Tibial nerve (tissue), 4 donors: ENCODE data around the gene NOTCH4. TPM values are rescaled to one million over a fixed set of nuclear protein-coding genes. Genes with fewer than 3 reads are reported as not detected.

ENCODE experiments used
- DNase-seq, 2 donors: peaks; one replicate each; pipeline ENCODE4 v3.0.0-alpha.2; 2019; ENCODE audit warnings: low spot score in 2 of 2
- H3K27ac ChIP-seq, 4 donors: fragments of 200-600 bp; sonication (generic) in 3 of 4; one replicate each; pipeline ENCODE4 v1.5.1; 2017 to 2019; ENCODE audit warnings: mild to moderate bottlenecking in 1 of 4
- H3K27me3 ChIP-seq, 2 donors: fragments of 200-600 bp; sonication (generic) in 1 of 2; one replicate each; pipeline versions ENCODE4 v1.5.1 to v1.6.0; 2017 to 2019
- H3K36me3 ChIP-seq, 3 donors: fragments of 200-600 bp; sonication (generic); one replicate each; pipeline ENCODE4 v1.5.1; 2018 to 2019
- H3K4me1 ChIP-seq, 4 donors: fragments of 200-600 bp; sonication (generic) in 3 of 4; one replicate each; pipeline ENCODE4 v1.5.1; 2017 to 2019
- H3K4me3 ChIP-seq, 4 donors: fragments of 200-600 bp; sonication (generic) in 3 of 4; one replicate each; pipeline ENCODE4 v1.5.1; 2017 to 2019; ENCODE audit warnings: mild to moderate bottlenecking in 1 of 4, moderate library complexity in 1 of 4
- H3K9me3 ChIP-seq, 4 donors: fragments of 200-600 bp; sonication (generic) in 3 of 4; one replicate each; pipeline ENCODE4 v1.5.1; 2017 to 2019
- CTCF ChIP-seq, 5 experiments: fragments of 200-600 bp in 3 of 5; fragments of 450-650 bp in 2 of 5; sonication (generic) in 3 of 5; IDR thresholded peaks; one replicate each; pipeline ENCODE4 v1.5.1; 2016 to 2019; ENCODE audit warnings: antibody characterized with exemption in 5 of 5, mild to moderate bottlenecking in 3 of 5, moderate library complexity in 2 of 5
- EP300 ChIP-seq, 2 donors: sonication (generic); formaldehyde crosslinking; IDR thresholded peaks; one replicate each; pipeline ENCODE4 v1.6.1; 2017; ENCODE audit warnings: antibody characterized with exemption in 2 of 2, mild to moderate bottlenecking in 1 of 2
- POLR2A ChIP-seq, 2 donors: fragments of 450-650 bp; IDR thresholded peaks; one replicate each; pipeline ENCODE4 v1.6.1; 2017; ENCODE audit warnings: antibody characterized with exemption in 2 of 2, mild to moderate bottlenecking in 2 of 2, moderate library complexity in 2 of 2
- WGBS, 2 donors: methylation state at CpG; one replicate each; pipeline ENCODE4 v1.1.5; 2018; 5-methylcytosine and 5-hydroxymethylcytosine counted together
- small RNA-seq: library from RNA; depleted of rRNA; stranded (forward); fragments of <200 nt; gene quantifications from one replicate; pipeline ENCODE3, GENCODE V24; 2016
- total RNA-seq, 4 donors: library from RNA; depleted of rRNA; stranded (reverse); fragments of >200 nt; gene quantifications; one replicate each; pipeline ENCODE4 v1.1.0, GENCODE V29; 2016

NOTCH4 gene
- total RNA-seq, 4 donors from 2014 or later, result 22.4 to 50.2 (median 31.9) TPM

GRCh38 chr6:32148289-32149091 is 75.4 kb downstream of the NOTCH4 start:
- H3K36me3 ChIP-seq, result peaks cover 0 to 10% (median 0%) of the 10 kb centered on the region in 3 donors
- peak overlapping the region in 2 of 4 donors; percentile 16 to 39 for H3K4me3 ChIP-seq
- peak in 1 of 2 donors; percentile 54 for DNase-seq
- H3K27me3 ChIP-seq, result no peaks in the 10 kb centered on the region
- H3K9me3 ChIP-seq, result no peaks in the 10 kb centered on the region
- TF ChIP-seq EP300 (IDR thresholded peaks at IDR 0.05) (no peak), CTCF (IDR thresholded peaks at IDR 0.05) (no peak), POLR2A (IDR thresholded peaks at IDR 0.05) (no peak)
- 52 to 54% methylated on average over 39 of the region's 39 CpGs for WGBS, 2 donors
- H3K27ac ChIP-seq, result no peak overlapping the region
- peaks cover 0 to 38% (median 15%) of the 10 kb centered on the region in 4 donors for H3K4me1 ChIP-seq

GRCh38 chr6:32147401-32148132 is 76.3 kb downstream of the NOTCH4 start:
- Histone ChIP-seq H3K4me1 (peaks cover 0 to 29% (median 13%) of the 10 kb centered on the region in 4 donors), H3K4me3 (no peak overlapping the region), H3K36me3 (peaks cover 0 to 10% (median 0%) of the 10 kb centered on the region in 3 donors), H3K9me3 (no peaks in the 10 kb centered on the region), H3K27ac (no peak overlapping the region), H3K27me3 (no peaks in the 10 kb centered on the region)
- 91 to 95% methylated on average over 4 of the region's 4 CpGs for WGBS, 2 donors
- DNase-seq, result no peak
- TF ChIP-seq EP300 (IDR thresholded peaks at IDR 0.05), result no peak
- TF ChIP-seq CTCF (IDR thresholded peaks at IDR 0.05), result no peak
- no peak for TF ChIP-seq POLR2A (IDR thresholded peaks at IDR 0.05)

GRCh38 chr6:32146687-32147086 is 77.2 kb downstream of the NOTCH4 start:
- H3K4me1 ChIP-seq, result peaks cover 0 to 22% (median 6%) of the 10 kb centered on the region in 4 donors
- DNase-seq, result no peak
- WGBS, 2 donors, result 35 to 39% methylated on average over 4 of the region's 4 CpGs
- TF ChIP-seq CTCF (IDR thresholded peaks at IDR 0.05) (no peak), EP300 (IDR thresholded peaks at IDR 0.05) (no peak), POLR2A (IDR thresholded peaks at IDR 0.05) (no peak)
- H3K27me3 ChIP-seq, result no peaks in the 10 kb centered on the region
- H3K9me3 ChIP-seq, result no peaks in the 10 kb centered on the region
- peaks cover 0 to 10% (median 0%) of the 10 kb centered on the region in 3 donors for H3K36me3 ChIP-seq
- H3K4me3 ChIP-seq, result no peak overlapping the region
- H3K27ac ChIP-seq, result no peak overlapping the region

GRCh38 chr6:32146287-32146686 is 77.6 kb downstream of the NOTCH4 start:
- WGBS, 2 donors, result 84 to 86% methylated on average over 1 of the region's 1 CpG
- DNase-seq, result no peak
- Histone ChIP-seq H3K36me3 (peaks cover 0 to 10% (median 0%) of the 10 kb centered on the region in 3 donors), H3K4me1 (peaks cover 0 to 19% (median 6%) of the 10 kb centered on the region in 4 donors), H3K27me3 (no peaks in the 10 kb centered on the region), H3K27ac (no peak overlapping the region), H3K9me3 (no peaks in the 10 kb centered on the region), H3K4me3 (no peak overlapping the region)
- TF ChIP-seq CTCF (IDR thresholded peaks at IDR 0.05), result no peak

Small RNA genes within 50 kb of the gene (small RNA-seq; reads per million reads assigned to genes)
- gene AL662884.1 (not detected), gene MIR6833 (not detected)

Other genes with a start within 250 kb of the NOTCH4 start
- 100 to 1,000 TPM; 230 to 361 (median 258) TPM for gene C4A, start 242.0 kb downstream of the NOTCH4 start, total RNA-seq
- 100 to 1,000 TPM; 266 to 420 (median 299) TPM for gene C4B, start 209.3 kb downstream of the NOTCH4 start, total RNA-seq
- gene CYP21A2, start 185.7 kb downstream of the NOTCH4 start, total RNA-seq, result 10 to 100 TPM in 1 of 4 donors, 1 to 10 TPM in 3; 1.0 to 15.3 (median 3.9) TPM
- 100 to 1,000 TPM; 231 to 547 (median 297) TPM for gene TNXB, start 114.7 kb downstream of the NOTCH4 start, total RNA-seq
- gene ATF6B, start 95.8 kb downstream of the NOTCH4 start, total RNA-seq, result 100 to 1,000 TPM in 3 of 4 donors, 10 to 100 TPM in 1; 74.3 to 121 (median 102) TPM
- 1 to 10 TPM; 1.3 to 5.4 (median 3.0) TPM for gene FKBPL, start 93.8 kb downstream of the NOTCH4 start, total RNA-seq
- 1 to 10 TPM in 2 of 4 donors, under 1 TPM in 2; 0.21 to 2.7 (median 1.7) TPM for gene PRRT1, start 72.1 kb downstream of the NOTCH4 start, total RNA-seq
- 10 to 100 TPM; 33.0 to 75.2 (median 40.1) TPM for gene PPT2, start 69.9 kb downstream of the NOTCH4 start, total RNA-seq
- 100 to 1,000 TPM; 108 to 388 (median 270) TPM for gene EGFL8, start 59.5 kb downstream of the NOTCH4 start, total RNA-seq
- gene AGPAT1, start 48.0 kb downstream of the NOTCH4 start, total RNA-seq, result 10 to 100 TPM; 45.3 to 52.2 (median 48.1) TPM
- gene RNF5, start 45.7 kb downstream of the NOTCH4 start, total RNA-seq, result 100 to 1,000 TPM in 2 of 4 donors, 10 to 100 TPM in 2; 74.5 to 117 (median 107) TPM
- 10 to 100 TPM in 1 of 4 donors, 1 to 10 TPM in 3; 4.0 to 12.7 (median 5.8) TPM for gene AGER, start 39.8 kb downstream of the NOTCH4 start, total RNA-seq
- gene PBX2, start 33.9 kb downstream of the NOTCH4 start, total RNA-seq, result 10 to 100 TPM; 55.0 to 75.0 (median 61.9) TPM
- 10 to 100 TPM in 2 of 4 donors, 1 to 10 TPM in 2; 5.9 to 17.7 (median 8.8) TPM for gene GPSM3, start 31.4 kb downstream of the NOTCH4 start, total RNA-seq
- gene TSBP1, start 147.8 kb upstream of the NOTCH4 start, total RNA-seq, result not detected
- not detected for gene BTNL2, start 183.1 kb upstream of the NOTCH4 start, total RNA-seq
- gene HLA-DRA, start 215.8 kb upstream of the NOTCH4 start, total RNA-seq, result 100 to 1,000 TPM; 179 to 620 (median 253) TPM